Keratinocyte (primary cell): ENCODE results near the gene CD3E. TPM values are rescaled to one million over a fixed set of nuclear protein-coding genes. Genes with fewer than 3 reads are reported as not detected.

Experiments
- DNase-seq: peaks from one replicate; pipeline ENCODE4 v3.0.0-alpha.2; 2011; ENCODE audit warnings: low read depth, missing footprints, low spot score
- FAIRE-seq: peaks from 2 replicates; lab custom pipeline; 2011; peaks lifted over from hg19 to GRCh38; lab: Jason Lieb, UNC
- H2AFZ ChIP-seq: 2 replicates; pipeline ENCODE4 v1.6.0; 2012; ENCODE audit warnings: low read length, control low read depth, inconsistent platforms; ENCODE audit not compliant: control insufficient read depth
- H3K27ac ChIP-seq: 2 replicates; pipeline ENCODE4 v1.5.1; 2011; ENCODE audit warnings: low read length; ENCODE audit not compliant: control insufficient read depth, insufficient read depth
- H3K27me3 ChIP-seq: 3 replicates; pipeline ENCODE4 v1.6.0; 2011; ENCODE audit warnings: low read length; ENCODE audit not compliant: control insufficient read depth, insufficient read depth; ENCODE audit errors: extremely low read depth
- H3K36me3 ChIP-seq, 2 experiments: 2 replicates in 1 of 2; 3 replicates in 1 of 2; pipeline ENCODE4 v1.5.1; 2011; ENCODE audit warnings: low read length in 2 of 2, mild to moderate bottlenecking in 1 of 2; ENCODE audit not compliant: control insufficient read depth in 2 of 2, insufficient read depth in 2 of 2; ENCODE audit errors: extremely low read depth in 1 of 2
- H3K4me1 ChIP-seq: 3 replicates; pipeline ENCODE4 v1.5.1; 2011; ENCODE audit warnings: low read length; ENCODE audit not compliant: control insufficient read depth, insufficient read depth; ENCODE audit errors: extremely low read depth
- H3K4me2 ChIP-seq: 3 replicates; pipeline ENCODE4 v1.6.0; 2011; ENCODE audit warnings: low read depth, low read length; ENCODE audit not compliant: control insufficient read depth, insufficient read depth; ENCODE audit errors: extremely low read depth
- H3K4me3 ChIP-seq, 3 experiments: fragments of 200-600 bp in 1 of 3; sonication (generic) in 1 of 3; 2 replicates in 2 of 3; 3 replicates in 1 of 3; pipeline ENCODE4 v1.5.1; 2011 to 2016; ENCODE audit warnings: low read length in 3 of 3, mild to moderate bottlenecking in 3 of 3, control low read depth in 2 of 3, inconsistent platforms in 1 of 3, low read depth in 1 of 3, mixed read lengths in 1 of 3, mixed run types in 1 of 3, moderate library complexity in 1 of 3; ENCODE audit not compliant: control insufficient read depth in 2 of 3, insufficient read depth in 2 of 3; ENCODE audit errors: extremely low read depth in 1 of 3
- H3K79me2 ChIP-seq: 2 replicates; pipeline ENCODE4 v1.6.0; 2012; ENCODE audit warnings: low read length; ENCODE audit not compliant: control insufficient read depth, insufficient read depth
- H3K9ac ChIP-seq: 3 replicates; pipeline ENCODE4 v1.6.0; 2011; ENCODE audit warnings: low read length; ENCODE audit not compliant: control insufficient read depth, insufficient read depth; ENCODE audit errors: extremely low read depth
- H3K9me1 ChIP-seq: 3 replicates; pipeline ENCODE4 v1.6.0; 2011; ENCODE audit warnings: low read length; ENCODE audit not compliant: control insufficient read depth, insufficient read depth; ENCODE audit errors: extremely low read depth
- H3K9me3 ChIP-seq: 2 replicates; pipeline ENCODE4 v1.5.1; 2012; ENCODE audit warnings: low read depth, low read length; ENCODE audit not compliant: control insufficient read depth
- H4K20me1 ChIP-seq: 3 replicates; pipeline ENCODE4 v1.6.0; 2011; ENCODE audit warnings: low read length; ENCODE audit not compliant: control insufficient read depth, insufficient read depth; ENCODE audit errors: extremely low read depth
- EZH2 ChIP-seq: IDR thresholded peaks from one replicate; pipeline ENCODE4 v1.6.1; 2012; ENCODE audit warnings: inconsistent platforms, mild to moderate bottlenecking, low read length, moderate library complexity
- dilution Hi-C: fragments of 300-500 bp; cut with MboI; formaldehyde crosslinking; loops from one replicate; pipeline ENCODE4 v1.7.0; 2020; ENCODE audit warnings: low sequenced_read_pairs; ENCODE audit not compliant: extremely low pct_ligation_motif_present
- polyA plus RNA-seq, 5 experiments: library from polyadenylated mRNA; depleted of rRNA in 3 of 5; stranded (reverse) in 3 of 5; stranded (forward) in 1 of 5; unstranded in 1 of 5; fragments of >200 nt; gene quantifications; 1 replicate in 1 of 5; 2 replicates in 3 of 5; 3 replicates in 1 of 5; pipeline versions ENCODE4 v1.2.1 to v1.2.3, GENCODE V29; 2011 to 2012; ENCODE audit warnings: missing spikeins in 2 of 5, low read depth in 1 of 5, low replicate concordance in 1 of 5
- TF ChIP-seq, protein P1 (sequence below), 3 experiments: IDR thresholded peaks in 1 of 3; conservative IDR thresholded peaks in 1 of 3; optimal IDR thresholded peaks in 1 of 3; 2 replicates in 2 of 3; 3 replicates in 1 of 3; pipeline versions ENCODE3 to v1.5.1; 2011; ENCODE audit warnings: low read length in 3 of 3, mild to moderate bottlenecking in 3 of 3, moderate library complexity in 2 of 3, control low read depth in 1 of 3, inconsistent platforms in 1 of 3; ENCODE audit not compliant: insufficient read depth in 2 of 3; ENCODE audit errors: extremely low read depth in 1 of 3

CD3E gene
- polyA plus RNA-seq, 1 donor (not counting 4 experiments of a cell fraction or from before 2014, with no cell fraction given): not detected

DNA sequence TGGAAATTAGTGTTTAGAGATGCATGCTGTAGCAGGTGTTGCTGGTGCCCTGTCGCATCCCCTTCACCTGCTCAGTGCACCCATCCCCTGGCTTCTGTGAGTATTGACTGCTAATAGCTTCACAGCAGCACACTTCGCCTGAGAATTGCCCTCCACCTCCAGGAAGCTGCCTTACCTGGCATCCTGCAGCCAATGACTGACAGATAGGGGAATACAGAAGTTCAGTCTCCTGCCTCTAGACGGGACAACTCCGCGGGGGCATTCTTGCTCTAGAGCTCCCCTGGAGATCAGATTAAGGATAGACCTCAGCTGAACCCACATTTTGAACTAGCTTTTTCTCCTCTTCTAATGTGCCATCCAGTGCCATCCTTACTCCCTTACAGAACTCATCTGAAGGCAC lies 9.3 kb upstream of the CD3E start:
- H4K20me1 ChIP-seq: no peaks in the 10 kb centered on the region
- DNase-seq (no peak), FAIRE-seq (no peak)
- H3K9me3 ChIP-seq: no peaks in the 10 kb centered on the region
- H3K79me2 ChIP-seq: no peaks in the 10 kb centered on the region
- H3K4me1 ChIP-seq: peaks cover 20% of the 10 kb centered on the region
- TF ChIP-seq, protein P1, sequence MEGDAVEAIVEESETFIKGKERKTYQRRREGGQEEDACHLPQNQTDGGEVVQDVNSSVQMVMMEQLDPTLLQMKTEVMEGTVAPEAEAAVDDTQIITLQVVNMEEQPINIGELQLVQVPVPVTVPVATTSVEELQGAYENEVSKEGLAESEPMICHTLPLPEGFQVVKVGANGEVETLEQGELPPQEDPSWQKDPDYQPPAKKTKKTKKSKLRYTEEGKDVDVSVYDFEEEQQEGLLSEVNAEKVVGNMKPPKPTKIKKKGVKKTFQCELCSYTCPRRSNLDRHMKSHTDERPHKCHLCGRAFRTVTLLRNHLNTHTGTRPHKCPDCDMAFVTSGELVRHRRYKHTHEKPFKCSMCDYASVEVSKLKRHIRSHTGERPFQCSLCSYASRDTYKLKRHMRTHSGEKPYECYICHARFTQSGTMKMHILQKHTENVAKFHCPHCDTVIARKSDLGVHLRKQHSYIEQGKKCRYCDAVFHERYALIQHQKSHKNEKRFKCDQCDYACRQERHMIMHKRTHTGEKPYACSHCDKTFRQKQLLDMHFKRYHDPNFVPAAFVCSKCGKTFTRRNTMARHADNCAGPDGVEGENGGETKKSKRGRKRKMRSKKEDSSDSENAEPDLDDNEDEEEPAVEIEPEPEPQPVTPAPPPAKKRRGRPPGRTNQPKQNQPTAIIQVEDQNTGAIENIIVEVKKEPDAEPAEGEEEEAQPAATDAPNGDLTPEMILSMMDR (optimal IDR thresholded peaks at IDR 0.05 in 1 of 3, IDR thresholded peaks at IDR 0.05 in 1 of 3, conservative IDR thresholded peaks at IDR 0.05 in 1 of 3; ENCODE audit: extremely low read depth in 1 of 3, insufficient read depth in 2 of 3, low read length in 3 of 3): no peak
- no peak for TF ChIP-seq EZH2
- H3K36me3 ChIP-seq: no peaks in the 10 kb centered on the region
- no peak overlapping the region for H3K9ac ChIP-seq
- H3K4me2 ChIP-seq: peak overlapping the region; percentile 30
- dilution Hi-C loops: no loop called here
- no peaks in the 10 kb centered on the region for H3K9me1 ChIP-seq
- no peak overlapping the region for H3K4me3 ChIP-seq
- H2AFZ ChIP-seq: no peak overlapping the region
- H3K27me3 ChIP-seq: no peaks in the 10 kb centered on the region
- peak overlapping the region; percentile 42 for H3K27ac ChIP-seq

DNA sequence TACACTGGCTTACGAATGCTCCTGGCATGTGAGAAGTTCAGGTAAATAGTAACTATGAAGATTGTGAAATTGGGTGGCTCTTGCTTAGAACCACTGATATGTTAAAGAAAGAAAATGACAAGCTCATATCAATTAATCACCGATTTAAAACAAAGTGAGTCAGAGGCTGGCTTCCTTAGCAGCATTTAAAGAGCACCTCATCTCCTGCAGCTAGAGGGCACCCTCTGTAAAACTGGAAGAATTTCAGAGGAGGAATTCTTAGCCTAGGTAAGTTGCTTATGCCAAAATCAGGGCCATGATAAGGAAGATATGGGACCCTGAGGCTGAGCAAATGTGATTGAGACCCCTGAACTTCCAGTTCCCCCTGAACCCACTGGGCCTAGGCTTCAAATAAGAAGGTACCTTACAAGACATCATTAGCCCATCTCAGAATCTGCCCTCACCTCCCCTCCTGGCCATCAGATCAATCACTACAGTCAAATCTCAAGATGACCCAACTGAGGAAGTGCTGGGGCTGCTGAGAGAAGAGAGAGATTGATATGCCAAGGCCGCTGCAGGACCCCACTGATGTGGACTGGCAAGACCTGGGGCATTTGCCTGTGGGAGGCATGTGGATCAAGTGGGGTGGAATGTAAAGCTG lies 8.6 kb upstream of the CD3E start:
- H3K9ac ChIP-seq: no peak overlapping the region
- DNase-seq (peak; percentile 53), FAIRE-seq (peak; percentile 71)
- H2AFZ ChIP-seq: no peak overlapping the region
- TF ChIP-seq, protein P1 (optimal IDR thresholded peaks at IDR 0.05 in 1 of 3, IDR thresholded peaks at IDR 0.05 in 1 of 3, conservative IDR thresholded peaks at IDR 0.05 in 1 of 3; ENCODE audit: extremely low read depth in 1 of 3, insufficient read depth in 2 of 3, low read length in 3 of 3): peak; percentile 58 to 74 (median 59)
- TF ChIP-seq EZH2: no peak
- H3K36me3 ChIP-seq: no peaks in the 10 kb centered on the region
- no peak overlapping the region for H3K4me3 ChIP-seq
- H3K27me3 ChIP-seq: peaks cover 2% of the 10 kb centered on the region
- H3K27ac ChIP-seq: no peak overlapping the region
- H4K20me1 ChIP-seq: no peaks in the 10 kb centered on the region
- no peaks in the 10 kb centered on the region for H3K79me2 ChIP-seq
- H3K4me2 ChIP-seq: peak overlapping the region; percentile 30
- peaks cover 17% of the 10 kb centered on the region for H3K4me1 ChIP-seq
- H3K9me3 ChIP-seq: no peaks in the 10 kb centered on the region
- H3K9me1 ChIP-seq: no peaks in the 10 kb centered on the region
- dilution Hi-C loops: no loop called here
